Retinal pigment epithelial cell (primary cell): ENCODE data around the gene CSNK1A1L.

Experiments
- DNase-seq: peaks from one replicate; pipeline ENCODE4 v3.0.0-alpha.2; 2010; ENCODE audit warnings: low read depth
- H3K4me3 ChIP-seq: 2 replicates; pipeline ENCODE4 v1.5.1; 2011; ENCODE audit warnings: mild to moderate bottlenecking, low read length, control low read depth, moderate library complexity
- CTCF ChIP-seq: conservative IDR thresholded peaks from 2 replicates; pipeline ENCODE4 v1.5.1; 2011; ENCODE audit warnings: low read depth, low read length, control low read depth, inconsistent platforms

CSNK1A1L gene

DNA sequence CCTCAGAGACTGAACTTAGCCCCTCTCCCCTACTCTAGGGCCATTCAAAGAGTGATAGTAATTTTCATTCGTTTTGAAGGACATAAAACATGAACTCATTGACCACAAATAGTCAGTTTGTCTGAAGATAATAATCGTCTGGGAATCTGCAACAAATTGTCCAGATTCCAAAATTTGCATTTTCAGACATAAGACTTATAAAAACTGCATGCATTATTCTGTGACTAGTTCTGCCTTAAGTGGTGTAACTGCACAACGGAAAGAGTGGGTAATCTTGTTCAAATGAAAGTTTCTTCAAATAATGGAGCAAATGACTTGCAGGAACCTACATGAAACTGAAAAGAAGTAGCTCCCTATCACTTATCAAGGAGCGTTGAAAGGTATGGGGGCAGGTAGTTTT is 8.4 kb downstream of the CSNK1A1L start:
- no peak for TF ChIP-seq CTCF
- no peak for DNase-seq
- no peak overlapping the region for H3K4me3 ChIP-seq

GRCh38 chr13:37094840-37095239 is 10.6 kb downstream of the CSNK1A1L start:
- TF ChIP-seq CTCF: no peak
- no peak overlapping the region for H3K4me3 ChIP-seq
- no peak for DNase-seq

DNA sequence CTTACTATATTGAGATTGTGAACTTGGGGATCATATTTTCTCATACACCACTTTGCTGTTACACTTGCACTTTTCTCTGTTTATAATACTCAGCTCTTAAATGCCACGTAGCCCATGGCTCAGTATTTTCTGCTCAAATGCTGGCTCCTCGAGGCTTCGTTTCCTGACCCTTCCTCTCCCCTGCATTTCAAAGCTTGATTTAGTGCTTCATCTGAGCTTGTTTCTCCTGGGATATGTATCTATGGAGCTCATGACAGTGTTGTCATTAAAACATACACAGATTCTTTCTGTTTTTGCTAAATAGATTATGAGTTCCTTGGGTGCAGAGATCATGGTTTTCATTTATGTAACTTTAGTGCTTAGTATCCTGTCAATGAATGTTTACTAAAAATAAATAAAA is 11.4 kb downstream of the CSNK1A1L start:
- no peak for DNase-seq
- no peak for TF ChIP-seq CTCF
- no peak overlapping the region for H3K4me3 ChIP-seq

GRCh38 chr13:37091835-37092234 is 13.6 kb downstream of the CSNK1A1L start:
- no peak for DNase-seq
- no peak overlapping the region for H3K4me3 ChIP-seq
- TF ChIP-seq CTCF: no peak

GRCh38 chr13:37090912-37091311 is 14.6 kb downstream of the CSNK1A1L start:
- H3K4me3 ChIP-seq: no peak overlapping the region
- no peak for DNase-seq
- no peak for TF ChIP-seq CTCF

- DNase-seq: no peak
- no peak overlapping the region for H3K4me3 ChIP-seq
- no peak for TF ChIP-seq CTCF
Observed at GRCh38 chr13:37089495-37089894, 16.0 kb downstream of the CSNK1A1L start.

- H3K4me3 ChIP-seq: no peak overlapping the region
- DNase-seq: no peak
- no peak for TF ChIP-seq CTCF
Observed at GRCh38 chr13:37087486-37087885, 18.0 kb downstream of the CSNK1A1L start.
